Cerebellar nuclear complex (tissue), 1 donor: Measurements from ENCODE around the gene PIK3C2B.

ENCODE experiments used
- DNase-seq, 2 experiments: peaks; one replicate each; lab custom pipeline; 2025; lab: John Stamatoyannopoulos, UW

Gene PIK3C2B

GRCh38 chr1:204459706-204460105, 34.9 kb downstream of the PIK3C2B start:
- no peak for DNase-seq

- DNase-seq: no peak
Observed at GRCh38 chr1:204457666-204458065, 36.9 kb downstream of the PIK3C2B start.

- no peak for DNase-seq
Observed at GRCh38 chr1:204456826-204457442, 37.7 kb downstream of the PIK3C2B start.

- no peak for DNase-seq
Observed at GRCh38 chr1:204455831-204456145, 38.8 kb downstream of the PIK3C2B start.

- DNase-seq: no peak
Observed at GRCh38 chr1:204455063-204455830, 39.4 kb downstream of the PIK3C2B start.

- no peak for DNase-seq
Observed at GRCh38 chr1:204454476-204454875, 40.1 kb downstream of the PIK3C2B start.

- no peak for DNase-seq
Observed at GRCh38 chr1:204453141-204453772, 41.3 kb downstream of the PIK3C2B start.

GRCh38 chr1:204451352-204452124, 43.1 kb downstream of the PIK3C2B start:
- DNase-seq: no peak

- DNase-seq: no peak
Observed at GRCh38 chr1:204450461-204451257, 43.9 kb downstream of the PIK3C2B start.

- DNase-seq: no peak
Observed at GRCh38 chr1:204449678-204450280, 44.8 kb downstream of the PIK3C2B start.

- DNase-seq: no peak
Observed at GRCh38 chr1:204448991-204449677, 45.5 kb downstream of the PIK3C2B start.

GRCh38 chr1:204448344-204448964, 46.2 kb downstream of the PIK3C2B start:
- DNase-seq: no peak

GRCh38 chr1:204447736-204448135, 46.9 kb downstream of the PIK3C2B start:
- DNase-seq: no peak

- DNase-seq: no peak
Observed at GRCh38 chr1:204447190-204447589, 47.4 kb downstream of the PIK3C2B start.

- DNase-seq: no peak
Observed at GRCh38 chr1:204446413-204447111, 48.0 kb downstream of the PIK3C2B start.

GRCh38 chr1:204445860-204446412, 48.7 kb downstream of the PIK3C2B start:
- no peak for DNase-seq
